Tibial nerve (tissue), 4 donors: ENCODE results near the gene LPCAT3. TPM values are rescaled to one million over a fixed set of nuclear protein-coding genes. Genes with fewer than 3 reads are reported as not detected.

Experiments used
- DNase-seq, 2 donors: peaks; one replicate each; pipeline ENCODE4 v3.0.0-alpha.2; 2019; ENCODE audit warnings: low spot score in 2 of 2
- H3K27ac ChIP-seq, 4 donors: fragments of 200-600 bp; sonication (generic) in 3 of 4; one replicate each; pipeline ENCODE4 v1.5.1; 2017 to 2019; ENCODE audit warnings: mild to moderate bottlenecking in 1 of 4
- H3K27me3 ChIP-seq, 2 donors: fragments of 200-600 bp; sonication (generic) in 1 of 2; one replicate each; pipeline versions ENCODE4 v1.5.1 to v1.6.0; 2017 to 2019
- H3K36me3 ChIP-seq, 3 donors: fragments of 200-600 bp; sonication (generic); one replicate each; pipeline ENCODE4 v1.5.1; 2018 to 2019
- H3K4me1 ChIP-seq, 4 donors: fragments of 200-600 bp; sonication (generic) in 3 of 4; one replicate each; pipeline ENCODE4 v1.5.1; 2017 to 2019
- H3K4me3 ChIP-seq, 4 donors: fragments of 200-600 bp; sonication (generic) in 3 of 4; one replicate each; pipeline ENCODE4 v1.5.1; 2017 to 2019; ENCODE audit warnings: mild to moderate bottlenecking in 1 of 4, moderate library complexity in 1 of 4
- H3K9me3 ChIP-seq, 4 donors: fragments of 200-600 bp; sonication (generic) in 3 of 4; one replicate each; pipeline ENCODE4 v1.5.1; 2017 to 2019
- EP300 ChIP-seq, 2 donors: sonication (generic); formaldehyde crosslinking; IDR thresholded peaks; one replicate each; pipeline ENCODE4 v1.6.1; 2017; ENCODE audit warnings: antibody characterized with exemption in 2 of 2, mild to moderate bottlenecking in 1 of 2
- POLR2A ChIP-seq, 2 donors: fragments of 450-650 bp; IDR thresholded peaks; one replicate each; pipeline ENCODE4 v1.6.1; 2017; ENCODE audit warnings: antibody characterized with exemption in 2 of 2, mild to moderate bottlenecking in 2 of 2, moderate library complexity in 2 of 2
- whole genome bisulfite sequencing, 2 donors: methylation state at CpG; one replicate each; pipeline ENCODE4 v1.1.5; 2018; 5-methylcytosine and 5-hydroxymethylcytosine counted together
- total RNA-seq, 4 donors: library from RNA; depleted of rRNA; stranded (reverse); fragments of >200 nt; gene quantifications; one replicate each; pipeline ENCODE4 v1.1.0, GENCODE V29; 2016
- TF ChIP-seq, protein P1 (sequence below), 5 experiments: fragments of 200-600 bp in 3 of 5; fragments of 450-650 bp in 2 of 5; sonication (generic) in 3 of 5; IDR thresholded peaks; one replicate each; pipeline ENCODE4 v1.5.1; 2016 to 2019; ENCODE audit warnings: antibody characterized with exemption in 5 of 5, mild to moderate bottlenecking in 3 of 5, moderate library complexity in 2 of 5

The LPCAT3 gene
- total RNA-seq, 4 donors from 2014 or later, result 19.7 to 29.7 (median 23.8) TPM

DNA sequence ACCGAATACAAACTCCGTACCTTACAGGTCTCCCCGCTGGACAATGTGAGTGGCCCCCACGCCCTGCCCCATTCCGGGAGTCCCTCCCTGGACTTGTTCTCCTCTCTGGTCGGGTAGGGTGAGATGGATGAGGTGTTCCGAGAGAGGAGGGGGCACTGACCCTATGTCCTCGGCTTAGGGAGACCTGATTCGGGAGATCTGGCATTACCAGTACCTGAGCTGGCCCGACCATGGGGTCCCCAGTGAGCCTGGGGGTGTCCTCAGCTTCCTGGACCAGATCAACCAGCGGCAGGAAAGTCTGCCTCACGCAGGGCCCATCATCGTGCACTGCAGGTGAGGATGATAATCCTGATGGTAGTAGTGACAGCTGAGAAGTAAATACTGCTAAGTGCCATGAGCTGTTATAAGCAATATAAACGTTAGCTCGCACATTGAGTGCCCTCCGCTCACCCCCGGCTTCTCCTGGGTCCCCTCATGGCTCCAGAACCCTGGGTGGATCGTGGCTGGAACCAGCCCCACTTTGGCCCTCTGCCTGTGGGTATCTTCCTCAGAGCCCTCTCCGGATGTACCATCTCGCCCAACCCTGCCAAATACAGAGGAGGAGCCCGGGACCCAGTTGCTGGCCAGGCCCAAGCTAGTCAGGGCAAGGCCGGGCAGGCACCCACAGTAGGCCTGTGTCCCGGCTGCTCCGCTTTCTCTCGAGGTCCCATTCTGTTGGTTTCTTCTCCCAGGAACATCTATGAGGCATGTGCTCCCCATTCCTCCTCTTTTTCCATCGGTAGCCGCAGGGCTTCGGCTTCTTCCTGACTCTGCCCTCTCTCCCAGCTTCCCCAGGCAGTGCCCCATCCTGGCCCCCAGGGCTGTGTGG, 60.3 kb downstream of the LPCAT3 start:
- no peaks in the 10 kb centered on the region for H3K9me3 ChIP-seq
- WGBS, 2 donors, result 80 to 87% methylated on average over 27 to 28 of the region's 28 CpGs
- no peaks in the 10 kb centered on the region for H3K36me3 ChIP-seq
- no peak overlapping the region for H3K4me3 ChIP-seq
- H3K27ac ChIP-seq, result peak overlapping the region in 2 of 4 donors; percentile 54 to 62
- H3K4me1 ChIP-seq, result peaks cover 0 to 79% (median 43%) of the 10 kb centered on the region in 4 donors
- no peak for TF ChIP-seq POLR2A (IDR thresholded peaks at IDR 0.05)
- H3K27me3 ChIP-seq, result no peaks in the 10 kb centered on the region
- DNase-seq, result no peak

DNA sequence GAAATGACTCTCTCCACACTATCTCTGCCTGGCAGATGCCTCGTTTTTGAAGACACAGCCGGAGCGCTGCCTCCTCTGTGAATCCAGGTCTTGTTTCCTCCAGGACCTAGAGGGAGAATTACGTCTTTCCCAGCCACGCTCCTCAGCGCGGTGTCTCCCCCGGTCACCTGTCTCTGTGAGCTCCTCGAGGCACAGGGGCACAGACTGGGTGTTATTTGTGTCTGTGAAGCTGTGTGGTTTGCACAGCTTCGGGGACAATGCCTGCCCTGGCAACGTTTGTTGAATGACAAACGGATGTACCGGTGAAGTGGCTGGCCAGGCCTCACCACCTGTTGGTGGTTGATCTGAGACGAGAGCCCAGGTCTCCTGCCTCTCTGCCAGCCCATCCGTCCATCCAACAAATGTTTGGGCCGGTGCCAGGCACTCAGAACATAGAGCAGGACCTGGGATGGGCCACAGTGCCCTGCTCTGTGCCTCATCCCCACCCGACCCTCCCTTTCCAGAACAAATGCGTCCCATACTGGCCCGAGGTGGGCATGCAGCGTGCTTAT, 61.0 kb downstream of the LPCAT3 start:
- no peak for DNase-seq

DNA sequence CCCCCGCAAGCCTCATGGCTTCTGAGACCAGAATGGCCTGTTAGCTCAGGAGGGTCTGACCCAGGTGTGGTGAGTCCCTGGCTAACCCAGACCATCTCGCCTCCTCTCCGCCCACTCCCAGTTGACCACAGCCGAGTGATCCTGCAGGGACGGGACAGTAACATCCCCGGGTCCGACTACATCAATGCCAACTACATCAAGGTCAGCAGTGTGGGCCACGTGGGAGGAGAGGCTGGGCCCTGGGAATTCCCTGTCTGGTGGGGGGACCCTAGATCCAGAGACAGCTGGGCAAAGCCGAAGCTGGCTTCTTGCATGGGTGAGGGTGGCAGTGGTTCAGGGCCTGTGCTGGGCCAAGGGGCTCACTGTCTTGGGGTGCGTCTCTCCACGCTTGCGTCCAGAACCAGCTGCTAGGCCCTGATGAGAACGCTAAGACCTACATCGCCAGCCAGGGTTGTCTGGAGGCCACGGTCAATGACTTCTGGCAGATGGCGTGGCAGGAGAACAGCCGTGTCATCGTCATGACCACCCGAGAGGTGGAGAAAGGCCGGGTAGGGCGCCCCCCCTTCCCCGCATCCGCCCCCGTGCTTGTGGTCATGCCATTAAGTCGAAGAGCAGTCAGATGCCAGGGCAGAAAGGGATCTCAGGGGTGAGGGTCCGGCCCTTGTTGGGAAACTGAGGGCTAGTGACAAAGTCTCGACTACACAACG, 62.1 kb downstream of the LPCAT3 start:
- Histone ChIP-seq H3K4me3 (no peak overlapping the region), H3K36me3 (no peaks in the 10 kb centered on the region), H3K27me3 (no peaks in the 10 kb centered on the region), H3K27ac (no peak overlapping the region), H3K9me3 (no peaks in the 10 kb centered on the region), H3K4me1 (peaks cover 0 to 63% (median 29%) of the 10 kb centered on the region in 4 donors)
- whole genome bisulfite sequencing, 2 donors, result 75 to 78% methylated on average over 14 to 22 of the region's 28 CpGs
- TF ChIP-seq, protein P1, sequence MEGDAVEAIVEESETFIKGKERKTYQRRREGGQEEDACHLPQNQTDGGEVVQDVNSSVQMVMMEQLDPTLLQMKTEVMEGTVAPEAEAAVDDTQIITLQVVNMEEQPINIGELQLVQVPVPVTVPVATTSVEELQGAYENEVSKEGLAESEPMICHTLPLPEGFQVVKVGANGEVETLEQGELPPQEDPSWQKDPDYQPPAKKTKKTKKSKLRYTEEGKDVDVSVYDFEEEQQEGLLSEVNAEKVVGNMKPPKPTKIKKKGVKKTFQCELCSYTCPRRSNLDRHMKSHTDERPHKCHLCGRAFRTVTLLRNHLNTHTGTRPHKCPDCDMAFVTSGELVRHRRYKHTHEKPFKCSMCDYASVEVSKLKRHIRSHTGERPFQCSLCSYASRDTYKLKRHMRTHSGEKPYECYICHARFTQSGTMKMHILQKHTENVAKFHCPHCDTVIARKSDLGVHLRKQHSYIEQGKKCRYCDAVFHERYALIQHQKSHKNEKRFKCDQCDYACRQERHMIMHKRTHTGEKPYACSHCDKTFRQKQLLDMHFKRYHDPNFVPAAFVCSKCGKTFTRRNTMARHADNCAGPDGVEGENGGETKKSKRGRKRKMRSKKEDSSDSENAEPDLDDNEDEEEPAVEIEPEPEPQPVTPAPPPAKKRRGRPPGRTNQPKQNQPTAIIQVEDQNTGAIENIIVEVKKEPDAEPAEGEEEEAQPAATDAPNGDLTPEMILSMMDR (IDR thresholded peaks at IDR 0.05), result no peak
- TF ChIP-seq POLR2A (IDR thresholded peaks at IDR 0.05), result no peak
- no peak for TF ChIP-seq EP300 (IDR thresholded peaks at IDR 0.05)
- no peak for DNase-seq

More for the DNA sequence above, 61.0 kb downstream of the LPCAT3 start:
- Histone ChIP-seq H3K27ac (no peak overlapping the region), H3K4me3 (no peak overlapping the region), H3K9me3 (no peaks in the 10 kb centered on the region), H3K4me1 (peaks cover 0 to 73% (median 38%) of the 10 kb centered on the region in 4 donors), H3K27me3 (no peaks in the 10 kb centered on the region), H3K36me3 (no peaks in the 10 kb centered on the region)
- WGBS, 2 donors, result 77 to 80% methylated on average over 19 to 20 of the region's 20 CpGs
- TF ChIP-seq EP300 (IDR thresholded peaks at IDR 0.05), result no peak

DNA sequence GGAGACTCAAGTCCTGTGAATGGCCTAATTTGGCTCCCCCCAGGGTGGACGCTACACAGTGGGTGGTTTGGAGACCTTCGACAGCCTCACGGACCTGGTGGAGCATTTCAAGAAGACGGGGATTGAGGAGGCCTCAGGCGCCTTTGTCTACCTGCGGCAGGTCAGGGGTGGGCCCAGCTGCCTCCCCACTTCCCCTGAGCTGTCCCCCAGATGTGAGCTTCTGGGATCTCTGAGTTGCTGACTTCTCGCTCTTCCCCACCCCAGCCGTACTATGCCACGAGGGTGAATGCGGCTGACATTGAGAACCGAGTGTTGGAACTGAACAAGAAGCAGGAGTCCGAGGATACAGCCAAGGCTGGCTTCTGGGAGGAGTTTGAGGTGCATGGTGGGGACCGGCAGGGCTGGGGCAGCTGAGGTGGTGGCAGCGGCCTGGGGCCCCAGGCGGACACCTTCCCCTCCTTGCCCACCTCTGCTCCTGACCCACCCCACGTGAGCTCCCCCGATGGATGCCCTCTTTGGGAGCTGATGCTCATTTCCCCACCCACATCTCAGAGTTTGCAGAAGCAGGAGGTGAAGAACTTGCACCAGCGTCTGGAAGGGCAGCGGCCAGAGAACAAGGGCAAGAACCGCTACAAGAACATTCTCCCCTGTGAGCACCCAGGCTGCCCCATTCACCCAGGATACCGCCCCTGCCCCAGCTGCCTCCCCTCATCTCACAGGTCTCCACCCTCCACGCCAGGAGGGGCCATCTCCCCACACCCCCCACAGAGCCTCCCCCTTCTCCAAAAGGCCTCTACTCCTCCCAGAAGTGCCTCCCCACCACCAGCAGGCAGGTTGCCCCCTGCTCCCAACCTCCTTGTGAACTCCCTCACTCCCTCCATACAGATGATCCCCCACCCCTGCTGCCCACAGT, 62.9 kb downstream of the LPCAT3 start:
- DNase-seq, result no peak
- Histone ChIP-seq H3K27ac (peak overlapping the region in 1 of 4 donors; percentile 80), H3K4me1 (peaks cover 0 to 55% (median 24%) of the 10 kb centered on the region in 4 donors), H3K27me3 (no peaks in the 10 kb centered on the region), H3K9me3 (no peaks in the 10 kb centered on the region), H3K36me3 (no peaks in the 10 kb centered on the region), H3K4me3 (no peak overlapping the region)
- TF ChIP-seq, protein P1 (IDR thresholded peaks at IDR 0.05), result no peak
- TF ChIP-seq EP300 (IDR thresholded peaks at IDR 0.05) (no peak), POLR2A (IDR thresholded peaks at IDR 0.05) (no peak)
- 83 to 88% methylated on average over 22 of the region's 22 CpGs for WGBS, 2 donors

DNA sequence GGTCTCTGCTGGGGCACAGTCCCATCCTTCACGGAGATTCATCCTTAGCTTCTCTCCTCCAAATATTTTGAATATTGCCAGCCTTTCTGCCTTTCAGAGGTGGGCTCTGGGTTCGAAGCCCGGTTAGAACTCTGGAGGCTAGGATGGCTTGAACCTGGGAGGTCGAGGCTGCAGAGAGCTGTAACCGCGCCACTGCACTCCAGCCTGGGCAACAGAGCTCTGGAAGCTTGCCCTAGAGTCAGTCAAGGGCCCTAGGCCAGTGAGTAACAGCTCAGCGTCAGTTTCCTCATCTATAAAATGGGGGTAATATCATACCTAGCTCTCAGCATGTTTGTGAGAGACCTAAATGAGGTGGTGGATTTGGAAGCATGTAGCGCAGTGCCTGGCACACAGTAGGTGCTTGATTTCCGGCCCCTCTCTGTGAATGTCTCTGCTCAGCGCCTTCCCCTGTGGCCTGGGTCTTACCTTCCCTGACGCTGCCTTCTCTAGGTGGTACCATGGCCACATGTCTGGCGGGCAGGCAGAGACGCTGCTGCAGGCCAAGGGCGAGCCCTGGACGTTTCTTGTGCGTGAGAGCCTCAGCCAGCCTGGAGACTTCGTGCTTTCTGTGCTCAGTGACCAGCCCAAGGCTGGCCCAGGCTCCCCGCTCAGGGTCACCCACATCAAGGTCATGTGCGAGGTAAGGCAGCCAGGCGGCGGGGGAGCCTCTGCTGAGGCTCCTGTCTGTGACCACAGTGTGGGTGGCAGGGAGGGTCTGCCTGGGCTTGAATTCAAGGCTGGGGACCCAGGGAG, 63.8 kb downstream of the LPCAT3 start:
- Histone ChIP-seq H3K4me1 (peaks cover 0 to 48% (median 19%) of the 10 kb centered on the region in 4 donors), H3K27me3 (no peaks in the 10 kb centered on the region), H3K4me3 (peak overlapping the region in 2 of 4 donors; percentile 13 to 20), H3K27ac (peak overlapping the region in 3 of 4 donors; percentile 53 to 80 (median 57)), H3K36me3 (no peaks in the 10 kb centered on the region), H3K9me3 (no peaks in the 10 kb centered on the region)
- no peak for DNase-seq
- TF ChIP-seq EP300 (IDR thresholded peaks at IDR 0.05), result no peak
- TF ChIP-seq POLR2A (IDR thresholded peaks at IDR 0.05), result no peak
- TF ChIP-seq, protein P1 (IDR thresholded peaks at IDR 0.05), result no peak
- WGBS, 2 donors, result 82 to 83% methylated on average over 21 of the region's 21 CpGs
